Caco-2 (cell line): ENCODE measurements around the gene CFAP161. TPM values are rescaled to one million over a fixed set of nuclear protein-coding genes. Genes with fewer than 3 reads are reported as not detected.

Source experiments
- BruUV-seq: library from RNA; stranded (reverse); fragments of 400-500 nt; replicated peaks from 2 replicates; lab custom pipeline; 2021; lab: Mats Ljungman, UMichigan
- CTCF ChIA-PET: fragments of 300-600 bp; sonication (Branson Sonifier 250); formaldehyde crosslinking; loops from one replicate; lab custom pipeline; 2022; ENCODE audit warnings: antibody characterized with exemption; lab: Charles Lee
- POLR2A ChIA-PET: fragments of 300-600 bp; sonication (Branson Sonifier 250); formaldehyde crosslinking; loops from one replicate; lab custom pipeline; 2022; ENCODE audit warnings: antibody characterized with exemption; lab: Charles Lee
- DNase-seq, 2 experiments: peaks; one replicate each; pipeline versions ENCODE4 v3.0.0 to v3.0.0-alpha.2; 2020 to 2022
- H3K27me3 ChIP-seq: replicated peaks from 2 replicates; pipeline ENCODE4 v1.6.0; 2011; ENCODE audit warnings: low read length; ENCODE audit not compliant: control insufficient read depth, insufficient read depth
- H3K36me3 ChIP-seq: 2 replicates; pipeline ENCODE4 v1.5.1; 2011; ENCODE audit warnings: low read length; ENCODE audit not compliant: control insufficient read depth, insufficient read depth
- H3K4me1 ChIP-seq: fragments of 250-450 bp; sonication (Bioruptor Pico); 2 replicates; pipeline ENCODE4 v1.5.1; 2020; ENCODE audit warnings: mild to moderate bottlenecking
- H3K4me3 ChIP-seq: 2 replicates; pipeline ENCODE4 v1.5.1; 2011; ENCODE audit warnings: low read depth, mild to moderate bottlenecking, control low read depth, low read length
- H3K9me3 ChIP-seq: fragments of 250-450 bp; sonication (Bioruptor Pico); 2 replicates; pipeline ENCODE4 v1.5.1; 2020; ENCODE audit warnings: mild to moderate bottlenecking, moderate library complexity
- H3K27ac Mint-ChIP-seq: one replicate; pipeline ENCODE4 v1.8.0; 2022; ENCODE audit warnings: mixed read lengths; ENCODE audit not compliant: unreplicated experiment
- H3K27me3 Mint-ChIP-seq: one replicate; pipeline ENCODE4 v1.8.0; 2022; ENCODE audit warnings: mixed read lengths; ENCODE audit not compliant: insufficient read depth, unreplicated experiment
- H3K36me3 Mint-ChIP-seq: one replicate; pipeline ENCODE4 v1.8.0; 2022; ENCODE audit warnings: mild to moderate bottlenecking, mixed read lengths; ENCODE audit not compliant: insufficient read depth, unreplicated experiment
- H3K4me1 Mint-ChIP-seq: one replicate; pipeline ENCODE4 v1.8.0; 2022; ENCODE audit warnings: low read depth, mixed read lengths; ENCODE audit not compliant: unreplicated experiment
- H3K4me3 Mint-ChIP-seq: one replicate; pipeline ENCODE4 v1.8.0; 2022; ENCODE audit warnings: mild to moderate bottlenecking, moderate library complexity, mixed read lengths; ENCODE audit not compliant: unreplicated experiment
- H3K9me3 Mint-ChIP-seq: one replicate; pipeline ENCODE4 v1.8.0; 2022; ENCODE audit warnings: mixed read lengths; ENCODE audit not compliant: unreplicated experiment
- intact Hi-C: fragments of 100-400 bp; cut with micrococcal nuclease; formaldehyde crosslinking; loops from one replicate; pipeline ENCODE4 v1.10.0; 2022; ENCODE audit not compliant: unreplicated experiment
- total RNA-seq: library from RNA; stranded (reverse); gene quantifications from 2 replicates; pipeline ENCODE4 v1.2.3, GENCODE V29; 2022
- TF ChIP-seq, protein P1 (sequence below), 2 experiments: fragments of 200-600 bp in 1 of 2; IDR thresholded peaks; 1 replicate in 1 of 2; 2 replicates in 1 of 2; pipeline versions ENCODE4 v1.5.1 to v1.8.0; 2011 to 2022; ENCODE audit warnings: antibody characterized with exemption in 1 of 2, control low read depth in 1 of 2, inconsistent platforms in 1 of 2, low read depth in 1 of 2, low read length in 1 of 2, mild to moderate bottlenecking in 1 of 2, moderate library complexity in 1 of 2; ENCODE audit not compliant: insufficient read depth in 1 of 2, severe bottlenecking in 1 of 2, unreplicated experiment in 1 of 2

CFAP161 gene
- total RNA-seq, 1 experiment from 2014 or later, result not detected

DNA sequence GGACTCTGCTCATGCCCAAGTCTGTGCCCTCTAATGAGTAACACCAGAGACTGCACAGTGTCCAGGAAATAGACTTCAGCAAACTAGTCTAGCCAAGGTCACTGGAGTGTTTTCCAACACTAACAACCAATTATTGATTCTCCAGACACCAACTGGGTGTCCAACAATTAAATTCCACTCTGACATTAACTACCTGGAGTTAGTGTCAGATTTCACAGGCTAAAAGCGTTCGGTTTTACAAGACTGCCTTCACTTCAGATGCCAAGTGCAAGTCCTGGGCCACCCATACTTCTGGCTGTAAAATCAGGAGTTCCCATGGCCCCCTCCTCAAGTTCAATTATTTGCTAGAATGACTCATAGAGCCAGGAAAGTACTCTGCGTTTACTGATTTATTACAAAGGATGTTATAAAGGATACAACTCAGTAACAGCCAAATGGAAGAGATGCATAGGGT is 20.8 kb upstream of the CFAP161 start:
- Histone ChIP-seq H3K4me1 (no peaks in the 10 kb centered on the region), H3K36me3 (no peaks in the 10 kb centered on the region), H3K4me3 (no peak overlapping the region), H3K27me3 (no peaks in the 10 kb centered on the region; the same call in 1 of the 2 replicates), H3K9me3 (no peaks in the 10 kb centered on the region)
- no peaks in the 10 kb centered on the region for H3K9me3 Mint-ChIP-seq
- intact Hi-C loops, result no loop called here
- H3K4me1 Mint-ChIP-seq, result no peaks in the 10 kb centered on the region
- no peak overlapping the region for H3K27ac Mint-ChIP-seq
- DNase-seq, result no peak
- H3K27me3 Mint-ChIP-seq, result peaks cover 17% of the 10 kb centered on the region
- H3K4me3 Mint-ChIP-seq, result no peak overlapping the region
- ChIA-PET POLR2A (no interaction called here), CTCF (no interaction called here)
- TF ChIP-seq, protein P1, sequence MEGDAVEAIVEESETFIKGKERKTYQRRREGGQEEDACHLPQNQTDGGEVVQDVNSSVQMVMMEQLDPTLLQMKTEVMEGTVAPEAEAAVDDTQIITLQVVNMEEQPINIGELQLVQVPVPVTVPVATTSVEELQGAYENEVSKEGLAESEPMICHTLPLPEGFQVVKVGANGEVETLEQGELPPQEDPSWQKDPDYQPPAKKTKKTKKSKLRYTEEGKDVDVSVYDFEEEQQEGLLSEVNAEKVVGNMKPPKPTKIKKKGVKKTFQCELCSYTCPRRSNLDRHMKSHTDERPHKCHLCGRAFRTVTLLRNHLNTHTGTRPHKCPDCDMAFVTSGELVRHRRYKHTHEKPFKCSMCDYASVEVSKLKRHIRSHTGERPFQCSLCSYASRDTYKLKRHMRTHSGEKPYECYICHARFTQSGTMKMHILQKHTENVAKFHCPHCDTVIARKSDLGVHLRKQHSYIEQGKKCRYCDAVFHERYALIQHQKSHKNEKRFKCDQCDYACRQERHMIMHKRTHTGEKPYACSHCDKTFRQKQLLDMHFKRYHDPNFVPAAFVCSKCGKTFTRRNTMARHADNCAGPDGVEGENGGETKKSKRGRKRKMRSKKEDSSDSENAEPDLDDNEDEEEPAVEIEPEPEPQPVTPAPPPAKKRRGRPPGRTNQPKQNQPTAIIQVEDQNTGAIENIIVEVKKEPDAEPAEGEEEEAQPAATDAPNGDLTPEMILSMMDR (IDR thresholded peaks at IDR 0.05; ENCODE audit: insufficient read depth in 1 of 2, low read depth in 1 of 2, low read length in 1 of 2, severe bottlenecking in 1 of 2, unreplicated experiment in 1 of 2), result no peak
- no peaks in the 10 kb centered on the region for H3K36me3 Mint-ChIP-seq
- no TSS peak for BruUV-seq

DNA sequence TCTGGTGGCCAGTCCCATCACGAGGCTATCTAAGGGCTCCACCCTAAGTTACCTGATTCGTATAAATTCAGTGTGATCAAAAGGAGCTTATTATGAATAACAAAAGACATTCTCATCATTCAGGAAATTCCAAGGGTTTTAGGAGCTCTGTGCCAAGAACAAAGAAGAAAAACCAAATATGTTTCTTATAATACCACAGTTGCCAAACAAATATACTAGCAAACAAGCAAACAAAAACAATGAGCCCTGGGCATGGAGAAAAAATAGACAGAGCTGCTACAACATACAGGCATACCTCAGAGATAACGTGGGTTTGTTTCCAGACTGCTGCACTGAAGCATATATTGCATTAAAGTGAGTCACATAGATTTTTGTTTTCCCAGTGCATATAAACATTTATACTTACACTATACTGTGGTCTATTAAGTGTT is 20.2 kb upstream of the CFAP161 start:
- POLR2A ChIA-PET, result no interaction called here
- TF ChIP-seq, protein P1 (IDR thresholded peaks at IDR 0.05; ENCODE audit: insufficient read depth in 1 of 2, low read depth in 1 of 2, low read length in 1 of 2, severe bottlenecking in 1 of 2, unreplicated experiment in 1 of 2), result no peak
- H3K36me3 ChIP-seq, result no peaks in the 10 kb centered on the region
- H3K9me3 Mint-ChIP-seq, result no peaks in the 10 kb centered on the region
- no peaks in the 10 kb centered on the region for H3K9me3 ChIP-seq
- CTCF ChIA-PET, result no interaction called here
- no TSS peak for BruUV-seq
- no peak overlapping the region for H3K4me3 ChIP-seq
- intact Hi-C loops, result no loop called here
- H3K4me3 Mint-ChIP-seq, result no peak overlapping the region
- H3K4me1 Mint-ChIP-seq, result no peaks in the 10 kb centered on the region
- no peaks in the 10 kb centered on the region for H3K4me1 ChIP-seq
- H3K36me3 Mint-ChIP-seq, result no peaks in the 10 kb centered on the region
- H3K27ac Mint-ChIP-seq, result no peak overlapping the region
- no peak for DNase-seq
- no peaks in the 10 kb centered on the region; the same call in 1 of the 2 replicates for H3K27me3 ChIP-seq
- H3K27me3 Mint-ChIP-seq, result peaks cover 17% of the 10 kb centered on the region

DNA sequence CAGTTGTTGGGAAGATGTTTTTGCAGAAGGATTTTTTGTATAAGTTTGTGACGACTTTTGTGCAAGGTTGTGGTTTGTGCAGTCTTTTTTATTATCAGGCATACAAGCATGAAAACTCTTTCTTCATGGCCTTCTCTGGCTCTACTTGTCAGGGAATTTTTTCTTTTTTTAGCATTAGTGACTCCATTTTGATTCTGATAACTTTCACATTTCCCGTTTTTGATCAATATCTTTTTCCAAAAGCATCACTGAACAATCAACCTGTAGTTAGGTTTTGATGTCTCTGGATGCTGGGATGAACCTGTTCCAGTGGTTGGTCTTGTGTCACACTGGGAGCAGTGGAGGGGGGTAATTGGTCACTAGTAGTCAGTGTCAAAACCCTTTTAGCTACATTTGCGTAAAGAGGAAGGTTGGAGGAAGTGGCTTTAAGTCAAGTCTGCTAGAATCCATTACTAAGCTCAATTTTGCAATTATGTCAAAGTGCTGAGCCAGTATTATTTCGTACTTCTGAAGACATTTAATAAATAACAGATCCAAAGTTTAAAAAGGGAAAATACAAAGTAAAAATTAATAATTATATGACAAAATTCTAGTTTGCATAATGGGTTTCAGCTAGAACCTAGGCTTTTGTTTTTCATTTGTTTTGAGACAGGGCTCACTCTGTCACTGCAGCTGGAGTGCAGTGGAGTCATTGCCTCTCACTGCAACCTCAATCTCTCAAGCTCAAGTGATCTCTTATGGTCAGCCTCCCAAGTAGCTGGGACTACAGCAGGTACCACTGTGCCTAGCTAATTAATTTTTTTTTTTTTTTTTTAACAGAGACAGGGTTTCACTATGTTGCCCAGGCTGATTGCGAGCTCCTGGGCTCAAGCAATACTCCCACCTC is 18.8 kb upstream of the CFAP161 start:
- no TSS peak for BruUV-seq

More for the DNA sequence above, 18.8 kb upstream of the CFAP161 start:
- no peaks in the 10 kb centered on the region for H3K4me1 Mint-ChIP-seq
- intact Hi-C loops, result no loop called here
- no peak overlapping the region for H3K4me3 ChIP-seq
- no peaks in the 10 kb centered on the region for H3K9me3 Mint-ChIP-seq
- TF ChIP-seq, protein P1 (IDR thresholded peaks at IDR 0.05; ENCODE audit: insufficient read depth in 1 of 2, low read depth in 1 of 2, low read length in 1 of 2, severe bottlenecking in 1 of 2, unreplicated experiment in 1 of 2), result no peak
- H3K4me3 Mint-ChIP-seq, result no peak overlapping the region
- no peak for DNase-seq
- POLR2A ChIA-PET, result no interaction called here
- H3K27me3 Mint-ChIP-seq, result peaks cover 15% of the 10 kb centered on the region
- H3K36me3 ChIP-seq, result no peaks in the 10 kb centered on the region
- H3K36me3 Mint-ChIP-seq, result no peaks in the 10 kb centered on the region
- no peaks in the 10 kb centered on the region; the same call in 1 of the 2 replicates for H3K27me3 ChIP-seq
- CTCF ChIA-PET, result interaction anchor here (0.6 to 1.2 kb wide), 2 partner anchors 105 to 151 kb away, joined by 3 to 4 read pairs; no protein-coding TSS in a partner anchor
- H3K9me3 ChIP-seq, result no peaks in the 10 kb centered on the region
- H3K27ac Mint-ChIP-seq, result no peak overlapping the region
- no peaks in the 10 kb centered on the region for H3K4me1 ChIP-seq
